ENCODE measurements around the gene WNT5A. TPM values are rescaled to one million over a fixed set of nuclear protein-coding genes. Genes with fewer than 3 reads are reported as not detected.
A peak's percentile ranks its signal among the peaks of the same experiment; 100 is the strongest.

Gene WNT5A
- total RNA-seq, 1 donor from 2014 or later: 10.7 TPM

- Histone ChIP-seq H3K27me3 (ENCODE audit: control insufficient read depth, insufficient read depth, low read length) (no peaks in the 10 kb centered on the region), H3K36me3 (ENCODE audit: control insufficient read depth, insufficient read depth, low read length) (no peaks in the 10 kb centered on the region), H3K4me3 (ENCODE audit: low read depth, low read length) (no peak overlapping the region)
- no peak for TF ChIP-seq CTCF (IDR thresholded peaks at IDR 0.05; ENCODE audit: insufficient read depth, low read length, poor library complexity, severe bottlenecking)
- DNase-seq (ENCODE audit: low read depth): no peak
Measured at GRCh38 chr3:55440104-55440708, 46.9 kb downstream of the WNT5A start.

- no peak overlapping the region for H3K4me3 ChIP-seq (ENCODE audit: low read depth, low read length)
- TF ChIP-seq CTCF (IDR thresholded peaks at IDR 0.05; ENCODE audit: insufficient read depth, low read length, poor library complexity, severe bottlenecking): no peak
- no peak for DNase-seq (ENCODE audit: low read depth)
- no peaks in the 10 kb centered on the region for H3K27me3 ChIP-seq (ENCODE audit: control insufficient read depth, insufficient read depth, low read length)
- no peaks in the 10 kb centered on the region for H3K36me3 ChIP-seq (ENCODE audit: control insufficient read depth, insufficient read depth, low read length)
Measured at GRCh38 chr3:55439657-55440056, 47.4 kb downstream of the WNT5A start.

GRCh38 chr3:55436644-55437043 lies 50.5 kb downstream of the WNT5A start:
- Histone ChIP-seq H3K4me3 (ENCODE audit: low read depth, low read length) (no peak overlapping the region), H3K36me3 (ENCODE audit: control insufficient read depth, insufficient read depth, low read length) (no peaks in the 10 kb centered on the region), H3K27me3 (ENCODE audit: control insufficient read depth, insufficient read depth, low read length) (no peaks in the 10 kb centered on the region)
- TF ChIP-seq CTCF (IDR thresholded peaks at IDR 0.05; ENCODE audit: insufficient read depth, low read length, poor library complexity, severe bottlenecking): no peak
- DNase-seq (ENCODE audit: low read depth): no peak

GRCh38 chr3:55435491-55435890 lies 51.6 kb downstream of the WNT5A start:
- H3K27me3 ChIP-seq (ENCODE audit: control insufficient read depth, insufficient read depth, low read length): no peaks in the 10 kb centered on the region
- H3K4me3 ChIP-seq (ENCODE audit: low read depth, low read length): no peak overlapping the region
- H3K36me3 ChIP-seq (ENCODE audit: control insufficient read depth, insufficient read depth, low read length): no peaks in the 10 kb centered on the region
- no peak for DNase-seq (ENCODE audit: low read depth)
- no peak for TF ChIP-seq CTCF (IDR thresholded peaks at IDR 0.05; ENCODE audit: insufficient read depth, low read length, poor library complexity, severe bottlenecking)

- no peak for DNase-seq (ENCODE audit: low read depth)
- Histone ChIP-seq H3K4me3 (ENCODE audit: low read depth, low read length) (no peak overlapping the region), H3K36me3 (ENCODE audit: control insufficient read depth, insufficient read depth, low read length) (no peaks in the 10 kb centered on the region), H3K27me3 (ENCODE audit: control insufficient read depth, insufficient read depth, low read length) (no peaks in the 10 kb centered on the region)
- peak; percentile 60 for TF ChIP-seq CTCF (IDR thresholded peaks at IDR 0.05; ENCODE audit: insufficient read depth, low read length, poor library complexity, severe bottlenecking)
Measured at GRCh38 chr3:55434789-55435188, 52.3 kb downstream of the WNT5A start.

- Histone ChIP-seq H3K36me3 (ENCODE audit: control insufficient read depth, insufficient read depth, low read length) (no peaks in the 10 kb centered on the region), H3K4me3 (ENCODE audit: low read depth, low read length) (no peak overlapping the region), H3K27me3 (ENCODE audit: control insufficient read depth, insufficient read depth, low read length) (no peaks in the 10 kb centered on the region)
- no peak for TF ChIP-seq CTCF (IDR thresholded peaks at IDR 0.05; ENCODE audit: insufficient read depth, low read length, poor library complexity, severe bottlenecking)
- DNase-seq (ENCODE audit: low read depth): no peak
Measured at GRCh38 chr3:55431041-55431440, 56.1 kb downstream of the WNT5A start.
